IMR-90 (cell line): ENCODE data around the gene GABRA1. TPM values are rescaled to one million over a fixed set of nuclear protein-coding genes. Genes with fewer than 3 reads are reported as not detected.

Source experiments
- ATAC-seq: fragments of 200-7000 bp; cut with Tn5 transposase; 2 replicates; pipeline ENCODE4 v1.9.1; 2020; ENCODE audit warnings: low read depth, mild to moderate bottlenecking, moderate library complexity
- BruUV-seq: library from RNA; stranded (reverse); fragments of 400-500 nt; replicated peaks from 2 replicates; lab custom pipeline; 2021; lab: Mats Ljungman, UMichigan
- CTCF ChIA-PET: fragments of 300-600 bp; formaldehyde crosslinking; extraction: SDS; loops from one replicate; lab custom pipeline; 2021; ENCODE audit warnings: antibody characterized with exemption; lab: Yijun Ruan, JAX
- POLR2A ChIA-PET: fragments of 300-600 bp; sonication (Branson Sonifier 250); formaldehyde crosslinking; loops from one replicate; lab custom pipeline; 2022; ENCODE audit warnings: antibody characterized with exemption; ENCODE audit not compliant: unreplicated experiment; lab: Charles Lee
- DNase-seq: peaks from one replicate; pipeline ENCODE4 v3.0.0; 2013
- H2AFZ ChIP-seq: replicated peaks from 2 replicates; pipeline ENCODE3; 2013; ENCODE audit warnings: low read length, mild to moderate bottlenecking; ENCODE audit not compliant: poor library complexity
- H2AK5ac ChIP-seq: 2 replicates; pipeline ENCODE4 v1.6.1; 2013; ENCODE audit warnings: low read depth, low read length, inconsistent platforms
- H2AK9ac ChIP-seq: replicated peaks from 2 replicates; pipeline ENCODE3; 2013; ENCODE audit warnings: mild to moderate bottlenecking, low read depth, low read length, moderate library complexity; ENCODE audit not compliant: poor library complexity
- H2BK120ac ChIP-seq: 2 replicates; pipeline ENCODE4 v1.6.1; 2013; ENCODE audit warnings: low read depth, low read length, inconsistent platforms
- H2BK15ac ChIP-seq: 3 replicates; pipeline ENCODE4 v1.6.1; 2013; ENCODE audit warnings: low read depth, low read length, inconsistent platforms
- H2BK20ac ChIP-seq: 2 replicates; pipeline ENCODE4 v1.6.1; 2013; ENCODE audit warnings: low read depth, mild to moderate bottlenecking, inconsistent platforms, low read length, moderate library complexity
- H2BK5ac ChIP-seq: 2 replicates; pipeline ENCODE4 v1.6.1; 2013; ENCODE audit warnings: mild to moderate bottlenecking, low read depth, low read length, inconsistent platforms; ENCODE audit not compliant: poor library complexity, severe bottlenecking
- H3K14ac ChIP-seq: replicated peaks from 2 replicates; pipeline ENCODE4 v1.6.1; 2013; ENCODE audit warnings: low read depth, low read length, inconsistent platforms
- H3K18ac ChIP-seq: 2 replicates; pipeline ENCODE4 v1.6.1; 2013; ENCODE audit warnings: low read depth, low read length, control low read depth
- H3K23ac ChIP-seq: 2 replicates; pipeline ENCODE4 v1.6.1; 2013; ENCODE audit warnings: low read depth, low read length, inconsistent platforms
- H3K27ac ChIP-seq: 2 replicates; pipeline ENCODE4 v1.5.1; 2013; ENCODE audit warnings: mild to moderate bottlenecking, control low read depth, low read length; ENCODE audit not compliant: insufficient read depth
- H3K27me3 ChIP-seq: 2 replicates; pipeline ENCODE4 v1.6.1; 2013; ENCODE audit warnings: low read length; ENCODE audit not compliant: control insufficient read depth, insufficient read depth
- H3K36me3 ChIP-seq: 2 replicates; pipeline ENCODE4 v1.6.1; 2013; ENCODE audit warnings: low read length, mixed read lengths; ENCODE audit not compliant: control insufficient read depth, insufficient read depth
- H3K4ac ChIP-seq: 2 replicates; pipeline ENCODE4 v1.6.1; 2013; ENCODE audit warnings: low read depth, low read length, inconsistent platforms
- H3K4me1 ChIP-seq: 2 replicates; pipeline ENCODE4 v1.6.1; 2013; ENCODE audit warnings: low read length, mixed read lengths; ENCODE audit not compliant: control insufficient read depth, insufficient read depth
- H3K4me2 ChIP-seq: 2 replicates; pipeline ENCODE4 v1.6.1; 2013; ENCODE audit warnings: low read depth, mild to moderate bottlenecking, control low read depth, low read length, moderate library complexity
- H3K4me3 ChIP-seq: 2 replicates; pipeline ENCODE4 v1.5.1; 2013; ENCODE audit warnings: low read depth, mild to moderate bottlenecking, control low read depth, low read length, moderate library complexity; ENCODE audit not compliant: insufficient read depth
- H3K56ac ChIP-seq: 2 replicates; pipeline ENCODE4 v1.6.1; 2013; ENCODE audit warnings: low read length, inconsistent platforms; ENCODE audit not compliant: insufficient read depth; ENCODE audit errors: extremely low read depth
- H3K79me1 ChIP-seq, 2 experiments: 2 replicates each; pipeline ENCODE4 v1.6.1; 2013; ENCODE audit warnings: low read length in 2 of 2, inconsistent platforms in 1 of 2, low read depth in 1 of 2
- H3K9ac ChIP-seq: 2 replicates; pipeline ENCODE4 v1.6.1; 2013; ENCODE audit warnings: low read depth, low read length, control low read depth
- H3K9me1 ChIP-seq: 2 replicates; pipeline ENCODE4 v1.6.1; 2013; ENCODE audit warnings: low read length, inconsistent platforms; ENCODE audit not compliant: insufficient read depth
- H3K9me3 ChIP-seq: 2 replicates; pipeline ENCODE4 v1.6.1; 2013; ENCODE audit warnings: low read length; ENCODE audit not compliant: control insufficient read depth, insufficient read depth
- H4K20me1 ChIP-seq: 2 replicates; pipeline ENCODE4 v1.6.1; 2013; ENCODE audit warnings: low read length, inconsistent platforms; ENCODE audit not compliant: insufficient read depth
- H4K5ac ChIP-seq: 2 replicates; pipeline ENCODE4 v1.6.1; 2013; ENCODE audit warnings: mild to moderate bottlenecking, low read depth, low read length, control low read depth
- H4K8ac ChIP-seq, 2 experiments: 2 replicates each; pipeline ENCODE4 v1.6.1; 2013; ENCODE audit warnings: low read depth in 2 of 2, low read length in 2 of 2, control low read depth in 1 of 2, inconsistent platforms in 1 of 2
- H4K91ac ChIP-seq: 2 replicates; pipeline ENCODE4 v1.6.1; 2013; ENCODE audit warnings: low read depth, low read length, inconsistent platforms; ENCODE audit not compliant: insufficient read depth
- POLR2A ChIP-seq: IDR thresholded peaks from 2 replicates; pipeline ENCODE4 v1.6.1; 2012; ENCODE audit warnings: mild to moderate bottlenecking, low read depth, low read length
- RAD21 ChIP-seq: IDR thresholded peaks from 2 replicates; pipeline ENCODE4 v1.6.1; 2012; ENCODE audit warnings: low read length, improper control_type of control experiment
- RCOR1 ChIP-seq: IDR thresholded peaks from 2 replicates; pipeline ENCODE4 v1.6.1; 2012; ENCODE audit warnings: mild to moderate bottlenecking, low read length, improper control_type of control experiment; ENCODE audit not compliant: insufficient replicate concordance
- WGBS, 2 experiments: methylation state at CpG; one replicate each; pipeline versions ENCODE4 v1.1.5 to v1.1.7; 2013; ENCODE audit warnings: missing lambda C conversion rate in 2 of 2; ENCODE audit not compliant: insufficient read length in 1 of 2; ENCODE audit errors: extremely low coverage in 2 of 2; 5-methylcytosine and 5-hydroxymethylcytosine counted together
- dilution Hi-C: fragments of 300-500 bp; cut with HindIII; formaldehyde crosslinking; loops from one replicate; pipeline ENCODE4 v1.14.3; 2018; ENCODE audit warnings: low sequenced_read_pairs; ENCODE audit not compliant: unreplicated experiment
- in situ Hi-C: fragments of 300-500 bp; cut with MboI; formaldehyde crosslinking; loops from 3 replicates; pipeline ENCODE4 v1.14.3; 2019; ENCODE audit warnings: low sequenced_read_pairs, inconsistent platforms, mixed read lengths
- intact Hi-C: fragments of 100-400 bp; cut with micrococcal nuclease; formaldehyde crosslinking; loops from 2 replicates; pipeline ENCODE4 v1.10.0; 2022
- polyA plus RNA-seq, 3 experiments: library from polyadenylated mRNA; depleted of rRNA; stranded (reverse); fragments of >200 nt; gene quantifications; 2 replicates each; pipeline ENCODE4 v1.2.3, GENCODE V29; 2012; ENCODE audit warnings: low replicate concordance in 1 of 3
- total RNA-seq: library from RNA; depleted of rRNA; stranded (reverse); fragments of >200 nt; gene quantifications from 2 replicates; pipeline ENCODE4 v1.2.3, GENCODE V29; 2012
- TF ChIP-seq, protein P1 (sequence below): fragments of 150-350 bp; IDR thresholded peaks from 2 replicates; pipeline ENCODE4 v1.6.1; 2016; ENCODE audit warnings: low read depth, mild to moderate bottlenecking, low read length, moderate library complexity, borderline replicate concordance

Gene GABRA1
- total and polyA plus RNA-seq, 2 of the 4 experiments (the other 2 are of a cell fraction): not detected

DNA sequence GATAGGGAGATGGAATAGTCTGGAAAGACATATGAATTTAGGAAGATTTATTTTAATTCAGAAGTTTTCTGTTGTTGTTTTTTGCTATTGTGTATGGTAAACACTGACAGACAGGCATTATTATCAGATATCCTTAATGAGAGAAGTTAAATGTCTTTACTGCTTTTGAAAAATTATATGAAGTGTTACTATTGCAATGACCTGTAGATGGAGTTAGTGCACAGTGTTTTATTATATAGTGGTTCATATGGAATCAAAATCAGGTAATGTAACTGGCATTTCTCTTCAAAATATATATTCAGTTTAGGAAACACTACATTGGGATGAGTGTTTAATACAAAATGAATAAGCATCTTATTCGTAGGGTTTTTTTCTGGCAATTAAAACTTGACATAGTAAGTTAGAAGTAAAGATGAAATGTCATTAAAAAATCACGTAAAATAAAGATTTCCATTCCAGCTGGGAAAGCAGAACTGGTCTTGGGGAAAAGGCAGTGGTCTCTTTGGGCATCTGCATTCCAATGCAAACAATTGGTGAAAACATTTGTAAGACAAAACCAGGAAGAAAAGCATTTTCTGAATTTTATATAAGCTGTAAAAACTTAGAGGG, 3.9 kb downstream of the GABRA1 start:
- Histone ChIP-seq H2BK15ac (no peak overlapping the region), H3K9me1 (no peaks in the 10 kb centered on the region), H3K14ac (no peak overlapping the region), H3K27me3 (no peaks in the 10 kb centered on the region), H2BK5ac (no peak overlapping the region), H3K4me1 (no peaks in the 10 kb centered on the region), H3K36me3 (no peaks in the 10 kb centered on the region), H3K79me1 (no peaks in the 10 kb centered on the region), H4K8ac (no peak overlapping the region), H2BK120ac (no peak overlapping the region), H3K4me2 (no peak overlapping the region), H2BK20ac (no peak overlapping the region), H3K27ac (no peak overlapping the region), H3K9me3 (peaks cover 7% of the 10 kb centered on the region), H3K56ac (no peak overlapping the region), H3K4me3 (no peak overlapping the region), H2AK9ac (no peak overlapping the region), H3K9ac (no peak overlapping the region), H4K5ac (no peak overlapping the region), H2AFZ (no peak overlapping the region), H4K20me1 (no peaks in the 10 kb centered on the region), H3K18ac (no peak overlapping the region), H3K4ac (no peak overlapping the region), H2AK5ac (no peak overlapping the region), H4K91ac (no peak overlapping the region), H3K23ac (no peak overlapping the region)
- intact Hi-C loops: no loop called here
- ChIA-PET CTCF (no interaction called here), POLR2A (no interaction called here)
- in situ Hi-C loops: no loop called here
- ATAC-seq (no peak), DNase-seq (no peak)
- TF ChIP-seq POLR2A (no peak), RCOR1 (no peak), RAD21 (no peak)
- TF ChIP-seq, protein P1, sequence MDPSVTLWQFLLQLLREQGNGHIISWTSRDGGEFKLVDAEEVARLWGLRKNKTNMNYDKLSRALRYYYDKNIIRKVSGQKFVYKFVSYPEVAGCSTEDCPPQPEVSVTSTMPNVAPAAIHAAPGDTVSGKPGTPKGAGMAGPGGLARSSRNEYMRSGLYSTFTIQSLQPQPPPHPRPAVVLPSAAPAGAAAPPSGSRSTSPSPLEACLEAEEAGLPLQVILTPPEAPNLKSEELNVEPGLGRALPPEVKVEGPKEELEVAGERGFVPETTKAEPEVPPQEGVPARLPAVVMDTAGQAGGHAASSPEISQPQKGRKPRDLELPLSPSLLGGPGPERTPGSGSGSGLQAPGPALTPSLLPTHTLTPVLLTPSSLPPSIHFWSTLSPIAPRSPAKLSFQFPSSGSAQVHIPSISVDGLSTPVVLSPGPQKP: no peak
- no CpG with 5 or more reads among the region's 2 CpGs for WGBS, 2 experiments
- dilution Hi-C loops: no loop called here
- BruUV-seq: no TSS peak
